Neutrophil (primary cell): Measurements from ENCODE around the gene ZNF79.

Source experiments
- H3K27ac ChIP-seq: fragments of 200-600 bp; sonication (generic); 2 replicates; pipeline ENCODE4 v1.5.1; 2016; ENCODE audit warnings: mild to moderate bottlenecking, moderate library complexity
- H3K27me3 ChIP-seq: fragments of 200-600 bp; sonication (generic); 2 replicates; pipeline ENCODE4 v1.6.0; 2016; ENCODE audit warnings: mild to moderate bottlenecking
- H3K36me3 ChIP-seq: fragments of 200-600 bp; sonication (generic); 2 replicates; pipeline ENCODE4 v1.5.1; 2017
- H3K4me1 ChIP-seq, 2 experiments: fragments of 200-600 bp in 1 of 2; sonication (generic) in 1 of 2; 1 replicate in 1 of 2; 2 replicates in 1 of 2; pipeline versions ENCODE4 v1.5.1 to v1.6.1; 2013 to 2016; ENCODE audit warnings: low read depth in 1 of 2, low read length in 1 of 2, mild to moderate bottlenecking in 1 of 2, moderate library complexity in 1 of 2; ENCODE audit not compliant: control insufficient read depth in 1 of 2, insufficient read depth in 1 of 2
- H3K4me3 ChIP-seq, 2 experiments: fragments of 200-600 bp in 1 of 2; sonication (generic) in 1 of 2; 1 replicate in 1 of 2; 2 replicates in 1 of 2; pipeline ENCODE4 v1.5.1; 2013 to 2016; ENCODE audit warnings: low read depth in 1 of 2, low read length in 1 of 2, mild to moderate bottlenecking in 1 of 2, moderate library complexity in 1 of 2
- H3K9me3 ChIP-seq: fragments of 200-600 bp; sonication (generic); 2 replicates; pipeline ENCODE4 v1.5.1; 2016
- CTCF ChIP-seq: fragments of 200-600 bp; sonication (generic); IDR thresholded peaks from 2 replicates; pipeline ENCODE4 v1.5.1; 2016; ENCODE audit warnings: antibody characterized with exemption

Gene ZNF79

GRCh38 chr9:127422133-127422782 lies 1.9 kb upstream of the ZNF79 start:
- no peak overlapping the region for H3K4me3 ChIP-seq
- H3K27me3 ChIP-seq = no peaks in the 10 kb centered on the region
- H3K9me3 ChIP-seq = no peaks in the 10 kb centered on the region
- TF ChIP-seq CTCF = no peak
- peaks cover 25% of the 10 kb centered on the region in 2 experiments for H3K4me1 ChIP-seq
- H3K27ac ChIP-seq = no peak overlapping the region
- no peaks in the 10 kb centered on the region for H3K36me3 ChIP-seq

- peaks cover 25% of the 10 kb centered on the region in 2 experiments for H3K4me1 ChIP-seq
- no peaks in the 10 kb centered on the region for H3K36me3 ChIP-seq
- TF ChIP-seq CTCF = no peak
- H3K27ac ChIP-seq = no peak overlapping the region
- H3K9me3 ChIP-seq = no peaks in the 10 kb centered on the region
- no peaks in the 10 kb centered on the region for H3K27me3 ChIP-seq
- H3K4me3 ChIP-seq = no peak overlapping the region
Observed at GRCh38 chr9:127422787-127423186, 1.4 kb upstream of the ZNF79 start.

- H3K4me3 ChIP-seq = peak overlapping the region; percentile 85 to 92
- peaks cover 25% of the 10 kb centered on the region in 2 experiments for H3K4me1 ChIP-seq
- peaks cover under 1% of the 10 kb centered on the region for H3K36me3 ChIP-seq
- peak overlapping the region; percentile 85 for H3K27ac ChIP-seq
- H3K9me3 ChIP-seq = no peaks in the 10 kb centered on the region
- no peak for TF ChIP-seq CTCF
- H3K27me3 ChIP-seq = no peaks in the 10 kb centered on the region
Observed at GRCh38 chr9:127423476-127423933, 677 bp upstream of the ZNF79 start.

- H3K36me3 ChIP-seq = peaks cover 12% of the 10 kb centered on the region
- H3K27ac ChIP-seq = peak overlapping the region; percentile 85
- no peaks in the 10 kb centered on the region for H3K9me3 ChIP-seq
- H3K27me3 ChIP-seq = no peaks in the 10 kb centered on the region
- peak overlapping the region; percentile 85 to 92 for H3K4me3 ChIP-seq
- H3K4me1 ChIP-seq = peaks cover 25% of the 10 kb centered on the region in 2 experiments
- TF ChIP-seq CTCF = no peak
Observed at GRCh38 chr9:127424676-127424999, 456 bp downstream of the ZNF79 start.

GRCh38 chr9:127426756-127427155 lies 2.6 kb downstream of the ZNF79 start:
- Histone ChIP-seq H3K27ac (no peak overlapping the region), H3K4me1 (peaks cover 25% of the 10 kb centered on the region in 2 experiments), H3K36me3 (peaks cover 25% of the 10 kb centered on the region), H3K27me3 (no peaks in the 10 kb centered on the region), H3K9me3 (no peaks in the 10 kb centered on the region), H3K4me3 (no peak overlapping the region)
- no peak for TF ChIP-seq CTCF
